Psoas muscle (tissue), 8 donors: ENCODE measurements around the gene OAS3. TPM values are rescaled to one million over a fixed set of nuclear protein-coding genes. Genes with fewer than 3 reads are reported as not detected.
"Not testable (repeated sequence)": the region's sequence is repeated elsewhere in the genome, so short reads cannot be mapped to it uniquely, and the experiment has no call there.

ENCODE experiments used
- ATAC-seq, 4 donors: fragments of 200-7000 bp; cut with Tn5 transposase; one replicate each; pipeline ENCODE4 v1.9.1; 2020; ENCODE audit warnings: moderate library complexity in 3 of 4, mild to moderate bottlenecking in 2 of 4
- DNase-seq, 2 donors: peaks; one replicate each; pipeline ENCODE4 v3.0.0-alpha.2; 2020
- H3K27ac ChIP-seq: fragments of 200-600 bp; one replicate; pipeline ENCODE4 v1.8.0; 2022
- H3K27me3 ChIP-seq, 3 donors: fragments of 200-600 bp in 1 of 3; one replicate each; pipeline versions ENCODE4 v1.6.1 to v1.8.0; 2013 to 2022; ENCODE audit warnings: low read length in 2 of 3, mild to moderate bottlenecking in 2 of 3, moderate library complexity in 1 of 3; ENCODE audit not compliant: insufficient read depth in 3 of 3
- H3K36me3 ChIP-seq, 2 donors: fragments of 200-600 bp in 1 of 2; one replicate each; pipeline versions ENCODE4 v1.6.1 to v1.8.0; 2013 to 2022; ENCODE audit warnings: low read depth in 1 of 2, mild to moderate bottlenecking in 1 of 2, moderate library complexity in 1 of 2; ENCODE audit not compliant: insufficient read depth in 1 of 2
- H3K4me1 ChIP-seq: fragments of 200-600 bp; one replicate; pipeline ENCODE4 v1.8.0; 2022
- H3K4me3 ChIP-seq: fragments of 200-600 bp; one replicate; pipeline ENCODE4 v1.8.0; 2022; ENCODE audit warnings: mild to moderate bottlenecking
- H3K9me3 ChIP-seq: fragments of 200-600 bp; one replicate; pipeline ENCODE4 v1.8.0; 2022
- WGBS, 3 donors: extraction: QIAGEN DNeasy Blood & Tissue Kit; methylation state at CpG; one replicate each; pipeline versions ENCODE4 v1.1.6 to v1.1.7; 2013; 5-methylcytosine and 5-hydroxymethylcytosine counted together
- intact Hi-C, 2 donors: fragments of 100-400 bp; cut with DNase I; formaldehyde crosslinking; loops; one replicate each; pipeline versions ENCODE4 v1.11.0 to v1.14.2; 2022
- polyA plus RNA-seq, 3 donors: library from polyadenylated mRNA; stranded (reverse); fragments of 200-250 nt; gene quantifications; one replicate each; pipeline ENCODE4 v1.2.3, GENCODE V29; 2013
- total RNA-seq, 4 donors: library from RNA; stranded (reverse); fragmentation: NEBNext Ultra II Directional in 2 of 4; extraction: Animal tissue kit (Norgen Biotek cat#: 25700) in 2 of 4; gene quantifications; one replicate each; pipeline versions ENCODE4 v1.2.1 to v1.2.4, GENCODE V29; 2021 to 2023
- TF ChIP-seq, protein P1 (sequence below): fragments of 200-600 bp; IDR thresholded peaks from one replicate; pipeline ENCODE4 v1.8.0; 2022; ENCODE audit warnings: antibody characterized with exemption
- donor health status: healthy with polysubstance abuse.
- donor health status: DM: no; HTN: no; CAD: no; lungs with moderate emphysema.
- donor health status: Bipolar disorder and iron deficiency.
- donor health status: healthy.
- donor health status: DM: yes; HTN: yes; CAD: no.
- donor health status: DM: no; HTN: no; CAD: no.
- donor health status: DM: no; HTN: no; CAD: no.
- donor health status: DM: yes; HTN: yes; CAD: no.

The OAS3 gene
- total and polyA plus RNA-seq, 7 donors: 1.1 to 6.7 (median 1.7) TPM

DNA sequence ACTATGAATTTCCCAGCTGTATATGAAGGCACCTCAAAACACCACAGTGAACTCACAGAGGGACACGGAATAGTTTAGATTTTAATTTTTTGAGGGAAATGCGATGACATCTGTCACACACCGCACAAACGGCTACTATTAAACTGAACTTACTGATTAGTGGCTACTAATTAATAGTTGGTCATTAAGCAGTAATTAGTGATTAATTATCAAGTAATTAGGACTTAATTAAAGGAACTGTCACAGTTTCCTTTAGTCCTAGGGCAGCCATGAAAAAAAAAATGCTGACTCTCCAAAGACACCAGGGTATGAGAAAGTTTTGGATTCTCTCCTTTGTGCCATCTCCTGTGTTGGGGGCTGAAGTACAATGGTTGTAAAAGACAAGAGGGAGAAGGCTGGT lies 28.6 kb upstream of the OAS3 start:
- Histone ChIP-seq H3K36me3 (no peaks in the 10 kb centered on the region), H3K4me1 (no peaks in the 10 kb centered on the region), H3K27me3 (no peaks in the 10 kb centered on the region), H3K27ac (no peak overlapping the region), H3K4me3 (no peak overlapping the region), H3K9me3 (peaks cover 18% of the 10 kb centered on the region)
- ATAC-seq (no peak), DNase-seq (no peak)
- TF ChIP-seq, protein P1, sequence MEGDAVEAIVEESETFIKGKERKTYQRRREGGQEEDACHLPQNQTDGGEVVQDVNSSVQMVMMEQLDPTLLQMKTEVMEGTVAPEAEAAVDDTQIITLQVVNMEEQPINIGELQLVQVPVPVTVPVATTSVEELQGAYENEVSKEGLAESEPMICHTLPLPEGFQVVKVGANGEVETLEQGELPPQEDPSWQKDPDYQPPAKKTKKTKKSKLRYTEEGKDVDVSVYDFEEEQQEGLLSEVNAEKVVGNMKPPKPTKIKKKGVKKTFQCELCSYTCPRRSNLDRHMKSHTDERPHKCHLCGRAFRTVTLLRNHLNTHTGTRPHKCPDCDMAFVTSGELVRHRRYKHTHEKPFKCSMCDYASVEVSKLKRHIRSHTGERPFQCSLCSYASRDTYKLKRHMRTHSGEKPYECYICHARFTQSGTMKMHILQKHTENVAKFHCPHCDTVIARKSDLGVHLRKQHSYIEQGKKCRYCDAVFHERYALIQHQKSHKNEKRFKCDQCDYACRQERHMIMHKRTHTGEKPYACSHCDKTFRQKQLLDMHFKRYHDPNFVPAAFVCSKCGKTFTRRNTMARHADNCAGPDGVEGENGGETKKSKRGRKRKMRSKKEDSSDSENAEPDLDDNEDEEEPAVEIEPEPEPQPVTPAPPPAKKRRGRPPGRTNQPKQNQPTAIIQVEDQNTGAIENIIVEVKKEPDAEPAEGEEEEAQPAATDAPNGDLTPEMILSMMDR: no peak
- intact Hi-C loops: loop anchor here in 1 of 2 donors (10.0 kb wide), 1 partner anchor 125 kb away; no protein-coding TSS in a partner anchor
- WGBS, 3 donors: 95 to 96% (median 95%) methylated on average over 4 of the region's 4 CpGs

DNA sequence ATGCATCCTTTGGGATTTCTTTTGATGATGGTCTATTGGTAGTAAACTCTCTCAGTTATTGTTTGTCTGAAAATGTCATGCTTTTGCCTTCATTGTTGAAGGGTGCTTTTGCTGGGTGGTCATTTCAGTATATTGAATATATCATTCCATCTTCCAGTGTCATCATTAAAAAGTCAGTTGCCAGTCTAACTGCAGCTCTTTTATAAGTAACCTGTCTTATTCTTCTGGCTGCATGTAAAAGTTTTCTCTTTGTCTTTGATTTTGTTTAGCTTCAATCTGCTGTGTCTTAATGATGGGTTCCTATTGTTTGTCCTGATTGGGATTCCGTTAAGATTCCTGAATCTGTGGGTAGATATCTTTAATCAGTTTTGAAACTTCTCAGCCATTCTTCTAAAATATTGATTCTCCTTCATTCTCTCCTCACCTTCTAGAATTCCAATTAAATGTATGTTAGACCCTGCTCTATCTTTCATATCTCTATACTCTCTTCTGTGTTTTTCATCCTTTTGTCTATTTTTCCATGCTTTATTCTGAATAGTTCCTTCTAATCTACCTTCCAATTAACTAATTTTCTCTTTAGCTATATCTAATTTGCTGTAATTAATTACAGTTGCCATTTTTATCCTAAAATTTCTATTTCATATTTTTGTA lies 25.1 kb upstream of the OAS3 start:
- intact Hi-C loops: no loop called here
- peaks cover 18% of the 10 kb centered on the region for H3K9me3 ChIP-seq
- TF ChIP-seq, protein P1: no peak
- no peaks in the 10 kb centered on the region for H3K4me1 ChIP-seq
- WGBS, 3 donors: 90 to 98% (median 95%) methylated on average over 1 of the region's 1 CpG
- no peaks in the 10 kb centered on the region for H3K36me3 ChIP-seq
- H3K27ac ChIP-seq: no peak overlapping the region
- no peak overlapping the region for H3K4me3 ChIP-seq
- DNase-seq: no peak
- ATAC-seq: no peak
- no peaks in the 10 kb centered on the region for H3K27me3 ChIP-seq

DNA sequence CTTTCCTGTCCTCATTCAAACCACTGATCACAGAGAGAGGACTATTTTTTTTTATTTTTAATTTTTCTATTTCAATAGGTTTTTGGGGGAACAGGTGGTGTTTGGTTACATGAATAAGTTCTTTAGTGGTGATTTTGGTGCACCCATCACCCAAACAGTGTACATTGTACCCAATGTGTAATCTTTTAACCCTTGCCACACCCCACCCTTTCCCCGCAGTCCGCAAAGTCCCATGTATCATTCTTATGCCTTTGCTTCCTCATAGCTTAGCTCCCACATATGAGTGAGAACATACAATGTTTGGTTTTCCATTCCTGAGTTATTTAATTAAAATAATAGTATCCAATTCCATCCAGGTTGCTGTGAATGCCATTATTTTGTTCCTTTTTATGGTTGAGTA lies 24.4 kb upstream of the OAS3 start:
- H3K4me1 ChIP-seq, ATAC-seq, H3K27ac ChIP-seq, H3K4me3 ChIP-seq, H3K36me3 ChIP-seq, H3K27me3 ChIP-seq, intact Hi-C loops, DNase-seq: not testable (repeated sequence)
- WGBS, 3 donors: 96 to 100% (median 98%) methylated on average over 2 of the region's 2 CpGs
- H3K9me3 ChIP-seq: peaks cover 18% of the 10 kb centered on the region

DNA sequence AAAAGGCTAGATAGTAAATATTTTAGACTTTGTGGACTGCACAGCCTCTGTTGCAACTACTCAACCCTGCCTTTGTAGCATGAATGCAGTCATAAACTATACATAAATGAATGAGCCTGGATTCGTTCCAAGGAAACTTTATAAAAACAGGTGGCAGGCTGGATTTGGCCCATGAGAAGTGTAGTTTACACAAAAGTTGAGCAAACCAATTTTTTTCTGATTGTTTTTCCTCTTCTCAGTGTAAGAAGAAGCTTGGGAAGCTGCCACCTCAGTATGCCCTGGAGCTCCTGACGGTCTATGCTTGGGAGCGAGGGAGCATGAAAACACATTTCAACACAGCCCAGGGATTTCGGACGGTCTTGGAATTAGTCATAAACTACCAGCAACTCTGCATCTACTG lies 22.0 kb upstream of the OAS3 start:
- 31 to 39% (median 38%) methylated on average over 5 of the region's 5 CpGs for WGBS, 3 donors
- no peaks in the 10 kb centered on the region for H3K27me3 ChIP-seq
- intact Hi-C loops: no loop called here
- H3K27ac ChIP-seq: no peak overlapping the region
- DNase-seq (no peak), ATAC-seq (peak in 1 of 4 donors; percentile 57)
- no peaks in the 10 kb centered on the region for H3K4me1 ChIP-seq
- H3K36me3 ChIP-seq: peaks cover 0 to 3% of the 10 kb centered on the region in 2 donors
- TF ChIP-seq, protein P1: no peak
- H3K9me3 ChIP-seq: peaks cover 18% of the 10 kb centered on the region
- H3K4me3 ChIP-seq: no peak overlapping the region

DNA sequence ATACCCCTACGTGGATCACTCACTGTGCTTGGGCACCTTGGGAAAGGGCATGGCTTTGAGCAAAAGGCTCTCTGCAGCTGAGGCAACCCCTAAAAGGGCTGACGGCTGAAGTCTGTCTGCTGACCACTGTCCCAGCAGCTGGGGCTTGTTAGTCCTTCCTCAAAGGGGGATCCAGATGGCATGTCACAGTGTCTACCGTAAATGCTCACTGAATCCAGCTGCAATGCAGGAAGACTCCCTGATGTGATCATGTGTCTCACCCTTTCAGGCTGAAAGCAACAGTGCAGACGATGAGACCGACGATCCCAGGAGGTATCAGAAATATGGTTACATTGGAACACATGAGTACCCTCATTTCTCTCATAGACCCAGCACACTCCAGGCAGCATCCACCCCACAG lies 19.2 kb upstream of the OAS3 start:
- Histone ChIP-seq H3K9me3 (no peaks in the 10 kb centered on the region), H3K4me1 (no peaks in the 10 kb centered on the region), H3K27me3 (no peaks in the 10 kb centered on the region), H3K27ac (no peak overlapping the region), H3K36me3 (peaks cover 0 to 3% of the 10 kb centered on the region in 2 donors), H3K4me3 (no peak overlapping the region)
- no peak for ATAC-seq
- no peak for DNase-seq
- TF ChIP-seq, protein P1: no peak
- intact Hi-C loops: no loop called here
- 72 to 78% (median 76%) methylated on average over 6 of the region's 6 CpGs for WGBS, 3 donors
